HCT116 (cell line): ENCODE data around the gene MYO3B. TPM values are rescaled to one million over a fixed set of nuclear protein-coding genes. Genes with fewer than 3 reads are reported as not detected.

Source experiments
- ATAC-seq: fragments of 200-7000 bp; cut with Tn5 transposase; 2 replicates; pipeline ENCODE4 v1.9.1; 2020; ENCODE audit warnings: mild to moderate bottlenecking, moderate library complexity
- BruUV-seq: library from RNA; stranded (reverse); fragments of 400-500 nt; replicated peaks from 2 replicates; lab custom pipeline; 2021; lab: Mats Ljungman, UMichigan
- CTCF ChIA-PET: fragments of 300-600 bp; sonication (Branson Sonifier 250); formaldehyde crosslinking; loops from one replicate; lab custom pipeline; 2021; ENCODE audit warnings: antibody characterized with exemption; lab: Charles Lee
- POLR2A ChIA-PET: fragments of 300-600, 350-600 bp; sonication (Branson Sonifier 250); formaldehyde crosslinking; loops from one replicate; lab custom pipeline; 2021; ENCODE audit warnings: antibody characterized with exemption; lab: Charles Lee
- RAD21 ChIA-PET, 2 experiments: fragments of 300-600 bp; sonication (Branson Sonifier 250); formaldehyde crosslinking; loops; one replicate each; lab custom pipeline; 2023; ENCODE audit warnings: low total read pairs in 2 of 2; ENCODE audit not compliant: uncharacterized antibody in 2 of 2, unreplicated experiment in 2 of 2, low non-redundant PET in 1 of 2; lab: Charles Lee
- DNase-seq: peaks from one replicate; pipeline ENCODE4 v3.0.0-alpha.2; 2010; ENCODE audit warnings: low read depth, low spot score
- H2AFZ ChIP-seq: fragments of 200-600 bp; shearing (Covaris generic), sonication (generic); 2 replicates; pipeline ENCODE4 v1.6.1; 2017; ENCODE audit warnings: low read depth, mixed run types, mixed read lengths, antibody characterized with exemption, low read length; ENCODE audit not compliant: poor library complexity, severe bottlenecking
- H3K27ac ChIP-seq: 2 replicates; pipeline ENCODE4 v1.5.1; 2012; ENCODE audit warnings: low read depth, low read length
- H3K27me3 ChIP-seq: fragments of 200-600 bp; sonication (generic); 2 replicates; pipeline ENCODE4 v1.6.1; 2016; ENCODE audit warnings: mixed run types, low read length, mixed read lengths; ENCODE audit not compliant: insufficient read depth
- H3K36me3 ChIP-seq, 2 experiments: fragments of 200-500 bp in 1 of 2; fragments of 200-600 bp in 1 of 2; sonication (Bioruptor generic) in 1 of 2; sonication (generic) in 1 of 2; 2 replicates each; pipeline versions ENCODE4 v1.5.1 to v1.6.1; 2014 to 2016; ENCODE audit warnings: low read length in 2 of 2, inconsistent platforms in 1 of 2, mixed read lengths in 1 of 2, mixed run types in 1 of 2; ENCODE audit not compliant: insufficient read depth in 2 of 2, control insufficient read depth in 1 of 2
- H3K4me1 ChIP-seq, 2 experiments: fragments of 200-600 bp in 1 of 2; sonication (generic) in 1 of 2; 2 replicates each; pipeline versions ENCODE4 v1.5.1 to v1.6.1; 2012 to 2017; ENCODE audit warnings: low read length in 2 of 2, inconsistent platforms in 1 of 2, mild to moderate bottlenecking in 1 of 2, mixed read lengths in 1 of 2, mixed run types in 1 of 2, moderate library complexity in 1 of 2; ENCODE audit not compliant: insufficient read depth in 2 of 2, control insufficient read depth in 1 of 2
- H3K4me2 ChIP-seq: fragments of 200-600 bp; sonication (generic); 2 replicates; pipeline ENCODE4 v1.6.1; 2017; ENCODE audit warnings: mixed run types, low read length, mixed read lengths
- H3K4me3 ChIP-seq, 2 experiments: fragments of 200-600 bp in 1 of 2; sonication (generic) in 1 of 2; replicated peaks in 1 of 2; 2 replicates each; pipeline ENCODE4 v1.5.1; 2011 to 2016; ENCODE audit warnings: low read length in 2 of 2, control low read depth in 1 of 2, low read depth in 1 of 2, mild to moderate bottlenecking in 1 of 2, mixed read lengths in 1 of 2, mixed run types in 1 of 2
- H3K79me2 ChIP-seq: fragments of 200-600 bp; sonication (generic); 2 replicates; pipeline ENCODE4 v1.6.1; 2017; ENCODE audit warnings: mild to moderate bottlenecking, mixed run types, low read length, moderate library complexity, mixed read lengths; ENCODE audit not compliant: insufficient read depth
- H3K9ac ChIP-seq: fragments of 200-600 bp; sonication (generic); 2 replicates; pipeline ENCODE4 v1.6.1; 2016; ENCODE audit warnings: low read length, mixed read lengths
- H3K9me2 ChIP-seq: fragments of 200-600 bp; sonication (generic), shearing (Covaris generic); 2 replicates; pipeline ENCODE4 v1.6.1; 2017; ENCODE audit warnings: mixed run types, mild to moderate bottlenecking, moderate library complexity; ENCODE audit not compliant: insufficient read depth
- H3K9me3 ChIP-seq, 2 experiments: fragments of 200-500 bp in 1 of 2; fragments of 200-600 bp in 1 of 2; sonication (Bioruptor generic) in 1 of 2; sonication (generic) in 1 of 2; 2 replicates each; pipeline ENCODE4 v1.6.1; 2014 to 2017; ENCODE audit warnings: low read length in 2 of 2, mixed read lengths in 2 of 2, inconsistent platforms in 1 of 2, low read depth in 1 of 2, mild to moderate bottlenecking in 1 of 2, mixed run types in 1 of 2, moderate library complexity in 1 of 2; ENCODE audit not compliant: control insufficient read depth in 1 of 2, insufficient read depth in 1 of 2
- H4K20me1 ChIP-seq: fragments of 200-600 bp; sonication (generic), shearing (Covaris generic); 2 replicates; pipeline ENCODE4 v1.6.1; 2017; ENCODE audit warnings: mixed run types, mild to moderate bottlenecking, moderate library complexity; ENCODE audit not compliant: insufficient read depth
- CEBPB ChIP-seq: IDR thresholded peaks from 2 replicates; pipeline ENCODE4 v1.6.1; 2012; ENCODE audit warnings: low read depth
- EGR1 ChIP-seq: IDR thresholded peaks from 2 replicates; pipeline ENCODE4 v1.6.1; 2012; ENCODE audit warnings: low read depth
- ELF1 ChIP-seq: IDR thresholded peaks from 2 replicates; pipeline ENCODE4 v1.6.1; 2012; ENCODE audit warnings: low read depth, borderline replicate concordance
- EZH2 ChIP-seq: fragments of 200-600 bp; sonication (generic); IDR thresholded peaks from 2 replicates; pipeline ENCODE4 v1.6.1; 2017; ENCODE audit warnings: antibody characterized with exemption, mixed run types
- EZH2phosphoT487 ChIP-seq: fragments of 200-600 bp; IDR thresholded peaks from 2 replicates; pipeline ENCODE4 v1.6.1; 2018; ENCODE audit warnings: antibody characterized with exemption, borderline replicate concordance
- FOSL1 ChIP-seq: IDR thresholded peaks from 2 replicates; pipeline ENCODE4 v1.6.1; 2012; ENCODE audit warnings: low read depth
- JUND ChIP-seq: IDR thresholded peaks from 2 replicates; pipeline ENCODE4 v1.6.1; 2012
- POLR2AphosphoS5 ChIP-seq: IDR thresholded peaks from 2 replicates; pipeline ENCODE4 v1.6.1; 2011; ENCODE audit warnings: mild to moderate bottlenecking, low read depth, low read length, moderate library complexity
- SIN3A ChIP-seq: IDR thresholded peaks from 2 replicates; pipeline ENCODE4 v1.6.1; 2012; ENCODE audit warnings: low read depth
- SP1 ChIP-seq: IDR thresholded peaks from 2 replicates; pipeline ENCODE4 v1.6.1; 2012; ENCODE audit warnings: low read depth
- SRF ChIP-seq: IDR thresholded peaks from 2 replicates; pipeline ENCODE4 v1.6.1; 2012; ENCODE audit warnings: low read depth
- TCF7L2 ChIP-seq: IDR thresholded peaks from 2 replicates; pipeline ENCODE4 v1.7.0; 2011; ENCODE audit warnings: borderline replicate concordance, inconsistent platforms; ENCODE audit not compliant: insufficient read depth, insufficient read length; ENCODE audit errors: extremely low read depth
- YY1 ChIP-seq: IDR thresholded peaks from 2 replicates; pipeline ENCODE4 v1.6.1; 2011; ENCODE audit warnings: low read length, low read depth, moderate library complexity, mild to moderate bottlenecking; ENCODE audit not compliant: insufficient replicate concordance; ENCODE audit errors: extremely low read depth
- ZNF274 ChIP-seq: fragments of 200-500 bp; sonication (Bioruptor generic); IDR thresholded peaks from 2 replicates; pipeline ENCODE4 v1.6.1; 2014; ENCODE audit warnings: mild to moderate bottlenecking, low read depth, low read length, inconsistent platforms
- intact Hi-C: fragments of 100-400 bp; cut with micrococcal nuclease; formaldehyde crosslinking; loops from 2 replicates; pipeline ENCODE4 v1.10.0; 2022
- total RNA-seq: library from RNA; stranded (reverse); gene quantifications from one replicate; pipeline ENCODE4 v1.2.1, GENCODE V29; 2021; ENCODE audit not compliant: unreplicated experiment
- TF ChIP-seq, protein P1 (sequence below): IDR thresholded peaks from 2 replicates; pipeline ENCODE4 v1.6.1; 2011; ENCODE audit warnings: mild to moderate bottlenecking, low read length, moderate library complexity; ENCODE audit not compliant: insufficient replicate concordance; ENCODE audit errors: extremely low read depth
- TF ChIP-seq, protein P2 (sequence below), 3 experiments: fragments of 200-600 bp in 1 of 3; sonication (generic) in 1 of 3; IDR thresholded peaks in 2 of 3; conservative IDR thresholded peaks in 1 of 3; 2 replicates each; pipeline ENCODE4 v1.5.1; 2012 to 2017; ENCODE audit warnings: low read depth in 2 of 3, low read length in 2 of 3, antibody characterized with exemption in 1 of 3, borderline replicate concordance in 1 of 3, control low read depth in 1 of 3, mild to moderate bottlenecking in 1 of 3, mixed read lengths in 1 of 3, mixed run types in 1 of 3, moderate library complexity in 1 of 3; ENCODE audit not compliant: insufficient read depth in 1 of 3
- TF ChIP-seq, protein P3 (sequence below): IDR thresholded peaks from 2 replicates; pipeline ENCODE4 v1.6.1; 2012

MYO3B gene
- total RNA-seq, 1 experiment from 2014 or later = not detected

DNA sequence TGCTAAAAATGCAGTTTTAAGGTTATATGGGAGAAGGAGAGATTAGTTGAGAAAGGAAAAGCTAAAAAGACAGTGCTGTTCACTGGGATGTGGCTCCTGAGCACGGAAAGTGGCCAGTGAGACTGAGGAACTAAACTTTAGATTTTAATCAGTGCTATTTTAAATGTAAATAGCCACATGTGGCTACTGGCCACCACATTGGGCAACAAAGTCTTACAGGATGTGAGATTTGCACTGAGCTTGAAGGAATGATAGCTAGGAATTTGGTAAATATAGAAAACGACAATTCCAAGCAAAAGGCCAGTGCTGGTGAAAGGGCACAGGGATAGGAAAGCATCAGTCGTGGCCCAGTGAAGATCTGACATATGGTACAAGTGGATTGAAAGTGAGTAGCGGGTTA lies 523.1 kb downstream of the MYO3B start (continued):
- TF ChIP-seq, protein P1, sequence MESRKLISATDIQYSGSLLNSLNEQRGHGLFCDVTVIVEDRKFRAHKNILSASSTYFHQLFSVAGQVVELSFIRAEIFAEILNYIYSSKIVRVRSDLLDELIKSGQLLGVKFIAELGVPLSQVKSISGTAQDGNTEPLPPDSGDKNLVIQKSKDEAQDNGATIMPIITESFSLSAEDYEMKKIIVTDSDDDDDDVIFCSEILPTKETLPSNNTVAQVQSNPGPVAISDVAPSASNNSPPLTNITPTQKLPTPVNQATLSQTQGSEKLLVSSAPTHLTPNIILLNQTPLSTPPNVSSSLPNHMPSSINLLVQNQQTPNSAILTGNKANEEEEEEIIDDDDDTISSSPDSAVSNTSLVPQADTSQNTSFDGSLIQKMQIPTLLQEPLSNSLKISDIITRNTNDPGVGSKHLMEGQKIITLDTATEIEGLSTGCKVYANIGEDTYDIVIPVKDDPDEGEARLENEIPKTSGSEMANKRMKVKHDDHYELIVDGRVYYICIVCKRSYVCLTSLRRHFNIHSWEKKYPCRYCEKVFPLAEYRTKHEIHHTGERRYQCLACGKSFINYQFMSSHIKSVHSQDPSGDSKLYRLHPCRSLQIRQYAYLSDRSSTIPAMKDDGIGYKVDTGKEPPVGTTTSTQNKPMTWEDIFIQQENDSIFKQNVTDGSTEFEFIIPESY = no peak
- TF ChIP-seq EGR1 = no peak
- TF ChIP-seq, protein P2, sequence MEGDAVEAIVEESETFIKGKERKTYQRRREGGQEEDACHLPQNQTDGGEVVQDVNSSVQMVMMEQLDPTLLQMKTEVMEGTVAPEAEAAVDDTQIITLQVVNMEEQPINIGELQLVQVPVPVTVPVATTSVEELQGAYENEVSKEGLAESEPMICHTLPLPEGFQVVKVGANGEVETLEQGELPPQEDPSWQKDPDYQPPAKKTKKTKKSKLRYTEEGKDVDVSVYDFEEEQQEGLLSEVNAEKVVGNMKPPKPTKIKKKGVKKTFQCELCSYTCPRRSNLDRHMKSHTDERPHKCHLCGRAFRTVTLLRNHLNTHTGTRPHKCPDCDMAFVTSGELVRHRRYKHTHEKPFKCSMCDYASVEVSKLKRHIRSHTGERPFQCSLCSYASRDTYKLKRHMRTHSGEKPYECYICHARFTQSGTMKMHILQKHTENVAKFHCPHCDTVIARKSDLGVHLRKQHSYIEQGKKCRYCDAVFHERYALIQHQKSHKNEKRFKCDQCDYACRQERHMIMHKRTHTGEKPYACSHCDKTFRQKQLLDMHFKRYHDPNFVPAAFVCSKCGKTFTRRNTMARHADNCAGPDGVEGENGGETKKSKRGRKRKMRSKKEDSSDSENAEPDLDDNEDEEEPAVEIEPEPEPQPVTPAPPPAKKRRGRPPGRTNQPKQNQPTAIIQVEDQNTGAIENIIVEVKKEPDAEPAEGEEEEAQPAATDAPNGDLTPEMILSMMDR (IDR thresholded peaks at IDR 0.05 in 2 of 3, conservative IDR thresholded peaks at IDR 0.05 in 1 of 3; ENCODE audit: borderline replicate concordance in 1 of 3, insufficient read depth in 1 of 3, low read depth in 2 of 3, low read length in 2 of 3) = no peak
- no peak for TF ChIP-seq TCF7L2
- no peak for TF ChIP-seq YY1
- TF ChIP-seq, all 23 proteins: peak for 0

DNA sequence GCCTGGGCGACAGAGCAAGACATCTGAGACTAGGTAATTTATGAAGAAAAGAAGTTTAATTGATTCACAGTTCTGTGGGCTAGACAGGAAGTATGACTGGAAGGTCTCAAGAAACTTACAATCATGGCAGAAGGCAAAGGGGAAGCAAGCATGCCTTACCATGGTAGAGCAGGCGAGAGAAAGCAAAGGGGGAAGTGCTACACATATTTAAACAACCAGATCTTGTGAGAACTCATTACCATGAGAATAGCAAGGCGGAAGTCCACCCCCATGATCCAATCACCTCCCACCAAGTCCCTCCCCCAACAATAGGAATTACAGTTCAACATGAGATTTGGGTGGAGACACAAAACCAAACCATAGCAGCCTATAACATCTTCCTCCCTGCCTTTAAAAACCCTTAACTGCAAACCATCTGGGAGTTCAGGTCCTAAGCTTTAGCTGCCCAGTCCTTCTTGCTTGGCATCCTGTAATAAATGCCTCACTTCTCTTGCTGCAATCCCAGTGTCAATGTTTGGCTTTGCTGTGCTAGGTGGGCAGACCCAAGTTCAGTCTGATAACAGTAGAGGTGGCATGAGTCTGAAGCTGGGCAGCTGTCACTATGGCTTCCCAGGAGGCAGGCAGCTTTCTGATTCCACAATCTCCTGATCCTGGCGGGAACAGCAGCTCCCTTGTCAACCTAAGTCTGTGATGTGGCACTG lies 526.0 kb downstream of the MYO3B start:
- Histone ChIP-seq H3K36me3 (no peaks in the 10 kb centered on the region), H3K4me2 (no peak overlapping the region), H3K27me3 (no peaks in the 10 kb centered on the region), H3K79me2 (no peaks in the 10 kb centered on the region), H3K9me3 (no peaks in the 10 kb centered on the region), H3K27ac (no peak overlapping the region), H3K4me3 (no peak overlapping the region), H3K9me2 (no peaks in the 10 kb centered on the region), H2AFZ (no peak overlapping the region), H3K4me1 (no peaks in the 10 kb centered on the region), H4K20me1 (no peaks in the 10 kb centered on the region), H3K9ac (no peak overlapping the region)
- no peak for ATAC-seq
- no TSS peak for BruUV-seq
- RAD21 ChIA-PET = no interaction called here
- no peak for TF ChIP-seq SP1
- no peak for TF ChIP-seq SIN3A
- no peak for TF ChIP-seq CEBPB
- no peak for TF ChIP-seq POLR2AphosphoS5
- TF ChIP-seq JUND = no peak
- TF ChIP-seq ZNF274 = no peak
- TF ChIP-seq ELF1 = no peak
- no peak for TF ChIP-seq EZH2
- no peak for TF ChIP-seq FOSL1
- TF ChIP-seq EZH2phosphoT487 = no peak
- TF ChIP-seq, protein P2 (IDR thresholded peaks at IDR 0.05 in 2 of 3, conservative IDR thresholded peaks at IDR 0.05 in 1 of 3; ENCODE audit: borderline replicate concordance in 1 of 3, insufficient read depth in 1 of 3, low read depth in 2 of 3, low read length in 2 of 3) = no peak
- TF ChIP-seq, protein P3, sequence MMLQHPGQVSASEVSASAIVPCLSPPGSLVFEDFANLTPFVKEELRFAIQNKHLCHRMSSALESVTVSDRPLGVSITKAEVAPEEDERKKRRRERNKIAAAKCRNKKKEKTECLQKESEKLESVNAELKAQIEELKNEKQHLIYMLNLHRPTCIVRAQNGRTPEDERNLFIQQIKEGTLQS = no peak
- TF ChIP-seq SRF = no peak
- no peak for TF ChIP-seq YY1
- intact Hi-C loops = no loop called here
- DNase-seq = no peak
- POLR2A ChIA-PET = no interaction called here
- CTCF ChIA-PET = interaction anchor here (0.6 kb wide), 1 partner anchor 23 kb away, joined by 3 read pairs; no protein-coding TSS in a partner anchor
